ENCODE measurements around the gene RYK. TPM values are rescaled to one million over a fixed set of nuclear protein-coding genes. Genes with fewer than 3 reads are reported as not detected.

Gene RYK
- total and polyA plus RNA-seq, 2 experiments from 2014 or later, result 22.8 to 100 TPM

DNA sequence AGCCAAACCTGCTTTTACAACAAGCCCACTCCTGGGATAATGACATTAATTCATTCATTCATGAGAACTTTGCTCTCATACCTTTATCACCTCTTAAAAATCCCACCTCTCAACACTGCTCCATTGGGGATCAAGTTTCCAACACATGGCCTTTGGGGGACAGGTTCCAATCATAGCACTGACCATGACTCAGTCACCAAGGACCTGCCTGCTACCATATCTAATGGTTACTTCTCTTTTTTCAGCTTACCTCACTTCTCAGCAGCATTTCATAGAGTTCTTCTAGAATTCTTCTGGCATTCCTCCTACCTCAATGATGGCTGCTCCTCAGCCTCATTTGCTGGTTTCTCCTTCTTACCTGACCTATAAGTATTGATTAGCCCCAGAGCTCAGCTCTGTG is 36.9 kb upstream of the RYK start:
- Histone ChIP-seq H3K4me1 (ENCODE audit: insufficient read depth) (peaks cover 11% of the 10 kb centered on the region), H3K9me3 (ENCODE audit: low read depth) (no peaks in the 10 kb centered on the region), H3K27me3 (replicated peaks; ENCODE audit: insufficient read depth) (peaks cover 7% of the 10 kb centered on the region; the same call in 1 of the 2 replicates), H3K4me2 (ENCODE audit: unreplicated experiment) (no peak overlapping the region), H4K20me1 (ENCODE audit: insufficient read depth) (no peaks in the 10 kb centered on the region), H3K9me2 (ENCODE audit: insufficient read depth) (no peaks in the 10 kb centered on the region), H2AFZ (no peak overlapping the region), H3K36me3 (ENCODE audit: low read depth) (no peaks in the 10 kb centered on the region), H3K79me2 (ENCODE audit: insufficient read depth) (no peaks in the 10 kb centered on the region), H3K4me3 (no peak overlapping the region), H3K27ac (no peak overlapping the region), H3K9ac (no peak overlapping the region), H3F3A (ENCODE audit: insufficient read depth) (0 out of 2 replicates have a peak, but pooled peaks cover 6% of the 10 kb centered on the region)
- in situ Hi-C loops (cut with MboI), result no loop called here
- TF ChIP-seq EZH2 (IDR thresholded peaks at IDR 0.05; ENCODE audit: insufficient read depth, poor library complexity, severe bottlenecking), result no peak
- no peak for TF ChIP-seq EZH2phosphoT487 (IDR thresholded peaks at IDR 0.05; ENCODE audit: insufficient read depth, low read depth)
- no peak for DNase-seq

GRCh38 chr3:134284438-134284837 is 33.8 kb upstream of the RYK start:
- Histone ChIP-seq H3K4me2 (ENCODE audit: unreplicated experiment) (no peak overlapping the region), H3K27ac (no peak overlapping the region), H3K4me3 (no peak overlapping the region), H3K4me1 (ENCODE audit: insufficient read depth) (no peaks in the 10 kb centered on the region), H3K36me3 (ENCODE audit: low read depth) (no peaks in the 10 kb centered on the region), H3K79me2 (ENCODE audit: insufficient read depth) (no peaks in the 10 kb centered on the region), H3K9me2 (ENCODE audit: insufficient read depth) (no peaks in the 10 kb centered on the region), H3F3A (ENCODE audit: insufficient read depth) (no peaks in the 10 kb centered on the region), H3K27me3 (replicated peaks; ENCODE audit: insufficient read depth) (peaks cover 7% of the 10 kb centered on the region; the same call in 1 of the 2 replicates), H2AFZ (no peak overlapping the region), H4K20me1 (ENCODE audit: insufficient read depth) (no peaks in the 10 kb centered on the region), H3K9me3 (ENCODE audit: low read depth) (no peaks in the 10 kb centered on the region), H3K9ac (no peak overlapping the region)
- in situ Hi-C loops (cut with MboI), result no loop called here
- DNase-seq, result no peak
- 69 to 72% methylated on average over 6 of the region's 6 CpGs for WGBS, 2 experiments (ENCODE audit: low coverage in 1 of 2, low lambda C conversion rate in 2 of 2, missing lambda C conversion rate in 2 of 2)
- TF ChIP-seq EZH2 (IDR thresholded peaks at IDR 0.05; ENCODE audit: insufficient read depth, poor library complexity, severe bottlenecking), result no peak
- TF ChIP-seq EZH2phosphoT487 (IDR thresholded peaks at IDR 0.05; ENCODE audit: insufficient read depth, low read depth), result no peak

GRCh38 chr3:134282659-134283047 is 32.0 kb upstream of the RYK start:
- 86 to 91% methylated on average over 8 of the region's 8 CpGs for WGBS, 2 experiments (ENCODE audit: low coverage in 1 of 2, low lambda C conversion rate in 2 of 2, missing lambda C conversion rate in 2 of 2)
- Histone ChIP-seq H2AFZ (no peak overlapping the region), H3K27ac (no peak overlapping the region), H3F3A (ENCODE audit: insufficient read depth) (no peaks in the 10 kb centered on the region), H3K4me1 (ENCODE audit: insufficient read depth) (no peaks in the 10 kb centered on the region), H3K9me3 (ENCODE audit: low read depth) (no peaks in the 10 kb centered on the region), H3K36me3 (ENCODE audit: low read depth) (no peaks in the 10 kb centered on the region), H3K4me2 (ENCODE audit: unreplicated experiment) (no peak overlapping the region), H4K20me1 (ENCODE audit: insufficient read depth) (no peaks in the 10 kb centered on the region), H3K79me2 (ENCODE audit: insufficient read depth) (no peaks in the 10 kb centered on the region), H3K27me3 (replicated peaks; ENCODE audit: insufficient read depth) (peaks cover 7% of the 10 kb centered on the region; the same call in 1 of the 2 replicates), H3K9ac (no peak overlapping the region), H3K4me3 (no peak overlapping the region), H3K9me2 (ENCODE audit: insufficient read depth) (no peaks in the 10 kb centered on the region)
- TF ChIP-seq EZH2phosphoT487 (IDR thresholded peaks at IDR 0.05; ENCODE audit: insufficient read depth, low read depth) (no peak), EZH2 (IDR thresholded peaks at IDR 0.05; ENCODE audit: insufficient read depth, poor library complexity, severe bottlenecking) (no peak)
- in situ Hi-C loops (cut with MboI), result no loop called here
- no peak for DNase-seq

GRCh38 chr3:134281912-134282658 is 31.4 kb upstream of the RYK start:
- in situ Hi-C loops (cut with MboI), result no loop called here
- DNase-seq, result no peak
- TF ChIP-seq EZH2 (IDR thresholded peaks at IDR 0.05; ENCODE audit: insufficient read depth, poor library complexity, severe bottlenecking), result no peak
- no peak for TF ChIP-seq EZH2phosphoT487 (IDR thresholded peaks at IDR 0.05; ENCODE audit: insufficient read depth, low read depth)
- H3K27me3 ChIP-seq (replicated peaks; ENCODE audit: insufficient read depth), result peaks cover 7% of the 10 kb centered on the region; the same call in 1 of the 2 replicates
- WGBS, 2 experiments (ENCODE audit: low coverage in 1 of 2, low lambda C conversion rate in 2 of 2, missing lambda C conversion rate in 2 of 2), result 89 to 100% methylated on average over 2 of the region's 2 CpGs
- no peaks in the 10 kb centered on the region for H3K9me2 ChIP-seq (ENCODE audit: insufficient read depth)
- no peaks in the 10 kb centered on the region for H3K9me3 ChIP-seq (ENCODE audit: low read depth)
- no peak overlapping the region for H3K27ac ChIP-seq
- H3K79me2 ChIP-seq (ENCODE audit: insufficient read depth), result no peaks in the 10 kb centered on the region
- H3F3A ChIP-seq (ENCODE audit: insufficient read depth), result no peaks in the 10 kb centered on the region
- no peaks in the 10 kb centered on the region for H4K20me1 ChIP-seq (ENCODE audit: insufficient read depth)
- H3K36me3 ChIP-seq (ENCODE audit: low read depth), result no peaks in the 10 kb centered on the region
- H3K4me1 ChIP-seq (ENCODE audit: insufficient read depth), result no peaks in the 10 kb centered on the region
- no peak overlapping the region for H3K9ac ChIP-seq
- H2AFZ ChIP-seq, result no peak overlapping the region
- no peak overlapping the region for H3K4me3 ChIP-seq
- H3K4me2 ChIP-seq (ENCODE audit: unreplicated experiment), result no peak overlapping the region

All from GM23248 (cell line).